H1 (cell line): ENCODE data around the gene PDE1A. TPM values are rescaled to one million over a fixed set of nuclear protein-coding genes. Genes with fewer than 3 reads are reported as not detected.

Experiments used
- CTCF ChIA-PET: fragments of 300-600 bp; sonication (Branson Sonifier 250); formaldehyde crosslinking; loops from one replicate; lab custom pipeline; 2021; ENCODE audit not compliant: partially characterized antibody; lab: Charles Lee
- POLR2A ChIA-PET: fragments of 300-600 bp; sonication (Branson Sonifier 250); formaldehyde crosslinking; loops from one replicate; lab custom pipeline; 2021; ENCODE audit warnings: inconsistent platforms; ENCODE audit not compliant: partially characterized antibody; lab: Charles Lee
- DNase-seq, 2 experiments: peaks; one replicate each; pipeline versions ENCODE4 v3.0.0 to v3.0.0-alpha.2; 2010 to 2022; ENCODE audit warnings: low spot score in 2 of 2, low read depth in 1 of 2, mixed read lengths in 1 of 2
- FAIRE-seq: peaks from 2 replicates; lab custom pipeline; 2011; peaks lifted over from hg19 to GRCh38; lab: Jason Lieb, UNC
- H2AFZ ChIP-seq: 2 replicates; pipeline ENCODE4 v1.8.1; 2012; ENCODE audit warnings: low read length, inconsistent platforms
- H2AK5ac ChIP-seq: 2 replicates; pipeline ENCODE4 v1.6.1; 2013; ENCODE audit warnings: low read depth, low read length
- H2BK120ac ChIP-seq: replicated peaks from 2 replicates; pipeline ENCODE3; 2013; ENCODE audit warnings: low read depth, low read length, inconsistent platforms
- H2BK12ac ChIP-seq: 2 replicates; pipeline ENCODE4 v1.6.1; 2013; ENCODE audit warnings: low read depth, low read length
- H2BK15ac ChIP-seq: 2 replicates; pipeline ENCODE4 v1.6.1; 2013; ENCODE audit warnings: low read length
- H2BK20ac ChIP-seq: 2 replicates; pipeline ENCODE4 v1.6.1; 2013; ENCODE audit warnings: low read length
- H2BK5ac ChIP-seq: 2 replicates; pipeline ENCODE4 v1.6.1; 2013; ENCODE audit warnings: low read depth, low read length
- H3K14ac ChIP-seq: 2 replicates; pipeline ENCODE4 v1.6.1; 2013; ENCODE audit warnings: inconsistent platforms; ENCODE audit not compliant: insufficient read length
- H3K18ac ChIP-seq: 2 replicates; pipeline ENCODE4 v1.6.1; 2013; ENCODE audit warnings: low read length; ENCODE audit errors: extremely low read depth
- H3K23ac ChIP-seq: 2 replicates; pipeline ENCODE4 v1.6.1; 2013; ENCODE audit warnings: inconsistent platforms; ENCODE audit not compliant: insufficient read length
- H3K23me2 ChIP-seq: 2 replicates; pipeline ENCODE4 v1.6.1; 2013; ENCODE audit warnings: low read depth, low read length
- H3K27ac ChIP-seq: 2 replicates; pipeline ENCODE4 v1.6.1; 2011; ENCODE audit warnings: low read depth, low read length, inconsistent platforms
- H3K27me3 ChIP-seq, 4 experiments: replicated peaks in 1 of 4; 1 replicate in 1 of 4; 2 replicates in 3 of 4; pipeline versions ENCODE4 v1.6.1 to v1.8.1; 2011 to 2013; ENCODE audit warnings: low read length in 3 of 4, mild to moderate bottlenecking in 3 of 4, inconsistent platforms in 2 of 4, mixed read lengths in 2 of 4, moderate library complexity in 1 of 4; ENCODE audit not compliant: control insufficient read depth in 3 of 4, insufficient read depth in 3 of 4; ENCODE audit errors: extremely low read depth in 1 of 4
- H3K36me3 ChIP-seq, 4 experiments: 2 replicates each; pipeline versions ENCODE4 v1.6.1 to v1.8.1; 2011 to 2013; ENCODE audit warnings: mild to moderate bottlenecking in 4 of 4, low read length in 3 of 4, moderate library complexity in 2 of 4, control low read depth in 1 of 4, inconsistent platforms in 1 of 4; ENCODE audit not compliant: insufficient read depth in 4 of 4, control insufficient read depth in 2 of 4
- H3K4ac ChIP-seq: replicated peaks from 2 replicates; pipeline ENCODE3; 2013; ENCODE audit warnings: low read length, low read depth, mixed read lengths, inconsistent platforms; ENCODE audit not compliant: insufficient read length
- H3K4me1 ChIP-seq, 4 experiments: replicated peaks in 1 of 4; 1 replicate in 1 of 4; 2 replicates in 3 of 4; pipeline versions ENCODE4 v1.6.1 to v1.8.1; 2011 to 2013; ENCODE audit warnings: low read length in 3 of 4, inconsistent platforms in 2 of 4, mixed read lengths in 1 of 4; ENCODE audit not compliant: insufficient read depth in 4 of 4, control insufficient read depth in 3 of 4
- H3K4me2 ChIP-seq, 2 experiments: 2 replicates each; pipeline versions ENCODE4 v1.6.1 to v1.8.1; 2011 to 2013; ENCODE audit warnings: low read depth in 2 of 2, low read length in 2 of 2, control low read depth in 1 of 2, inconsistent platforms in 1 of 2, mild to moderate bottlenecking in 1 of 2; ENCODE audit not compliant: insufficient read depth in 1 of 2
- H3K4me3 ChIP-seq, 4 experiments: fragments of 200-600, 300-600 bp in 1 of 4; sonication (generic), shearing (Covaris generic), sonication (Bioruptor Twin) in 1 of 4; 2 replicates each; pipeline versions ENCODE4 v1.5.1 to v1.8.1; 2011 to 2016; ENCODE audit warnings: low read length in 4 of 4, low read depth in 3 of 4, control low read depth in 2 of 4, inconsistent platforms in 2 of 4, mild to moderate bottlenecking in 2 of 4, mixed read lengths in 1 of 4, moderate library complexity in 1 of 4; ENCODE audit not compliant: insufficient read depth in 2 of 4; ENCODE audit errors: extremely low read depth in 1 of 4
- H3K56ac ChIP-seq: replicated peaks from 2 replicates; pipeline ENCODE3; 2013; ENCODE audit warnings: low read depth, mild to moderate bottlenecking, mixed read lengths, low read length, inconsistent platforms; ENCODE audit not compliant: insufficient read length
- H3K79me1 ChIP-seq: 2 replicates; pipeline ENCODE4 v1.6.1; 2013; ENCODE audit warnings: low read depth, low read length, control low read depth
- H3K79me2 ChIP-seq, 2 experiments: 2 replicates each; pipeline versions ENCODE4 v1.6.1 to v1.8.1; 2012 to 2013; ENCODE audit warnings: low read length in 2 of 2, mild to moderate bottlenecking in 2 of 2, inconsistent platforms in 1 of 2; ENCODE audit not compliant: insufficient read depth in 2 of 2, control insufficient read depth in 1 of 2
- H3K9ac ChIP-seq, 4 experiments: replicated peaks in 1 of 4; 1 replicate in 1 of 4; 2 replicates in 3 of 4; pipeline versions ENCODE4 v1.6.1 to v1.8.1; 2011 to 2013; ENCODE audit warnings: low read depth in 3 of 4, low read length in 3 of 4, control low read depth in 2 of 4, mild to moderate bottlenecking in 2 of 4, moderate library complexity in 2 of 4, inconsistent platforms in 1 of 4; ENCODE audit errors: extremely low read depth in 1 of 4
- H3K9me3 ChIP-seq, 2 experiments: 2 replicates each; pipeline versions ENCODE4 v1.6.1 to v1.8.1; 2012 to 2013; ENCODE audit warnings: mild to moderate bottlenecking in 2 of 2, moderate library complexity in 2 of 2, control low read depth in 1 of 2, inconsistent platforms in 1 of 2, low read depth in 1 of 2, low read length in 1 of 2, mixed read lengths in 1 of 2; ENCODE audit not compliant: insufficient read depth in 2 of 2
- H4K20me1 ChIP-seq, 2 experiments: replicated peaks in 1 of 2; 2 replicates each; pipeline versions ENCODE3 to v1.8.1; 2011 to 2013; ENCODE audit warnings: inconsistent platforms in 2 of 2, low read length in 2 of 2, mild to moderate bottlenecking in 1 of 2; ENCODE audit not compliant: insufficient read depth in 2 of 2, control insufficient read depth in 1 of 2
- H4K5ac ChIP-seq: 2 replicates; pipeline ENCODE4 v1.6.1; 2013; ENCODE audit warnings: low read length, low read depth, mixed read lengths, inconsistent platforms; ENCODE audit not compliant: insufficient read length
- H4K8ac ChIP-seq: 2 replicates; pipeline ENCODE4 v1.8.0; 2013; ENCODE audit warnings: mild to moderate bottlenecking, moderate library complexity, low read length, inconsistent platforms; ENCODE audit not compliant: insufficient read depth; ENCODE audit errors: extremely low read depth
- H4K91ac ChIP-seq: replicated peaks from 2 replicates; pipeline ENCODE3; 2013; ENCODE audit warnings: low read length, mixed read lengths, inconsistent platforms; ENCODE audit not compliant: insufficient read length
- BRCA1 ChIP-seq: IDR thresholded peaks from 2 replicates; pipeline ENCODE4 v1.6.1; 2012; ENCODE audit warnings: low read depth, low read length, improper control_type of control experiment
- EZH2 ChIP-seq: fragments of 200-600 bp; sonication (generic); IDR thresholded peaks from 2 replicates; pipeline ENCODE4 v1.7.1; 2012; ENCODE audit warnings: low read depth, mild to moderate bottlenecking, moderate library complexity, low read length, inconsistent platforms; ENCODE audit not compliant: severe bottlenecking
- ZNF274 ChIP-seq: IDR thresholded peaks from 2 replicates; pipeline ENCODE4 v1.7.0; 2012; ENCODE audit warnings: low read length, borderline replicate concordance; ENCODE audit errors: extremely low read depth
- WGBS, 2 experiments: shearing (Covaris generic) in 1 of 2; methylation state at CpG; one replicate each; pipeline versions ENCODE4 v1.1.6 to v1.1.7; 2013 to 2015; ENCODE audit warnings: low lambda C conversion rate in 2 of 2, mixed read lengths in 2 of 2, inconsistent platforms in 1 of 2, low coverage in 1 of 2, missing lambda C conversion rate in 1 of 2; ENCODE audit not compliant: insufficient replicate concordance in 2 of 2, insufficient coverage in 1 of 2, insufficient read length in 1 of 2; ENCODE audit errors: extremely low coverage in 1 of 2, missing lambda C conversion rate in 1 of 2; 5-methylcytosine and 5-hydroxymethylcytosine counted together
- polyA plus RNA-seq, 7 experiments: library from polyadenylated mRNA; depleted of rRNA in 3 of 7; stranded (reverse) in 5 of 7; unstranded in 2 of 7; fragments of >200 nt in 5 of 7; fragments of 200-250 nt in 2 of 7; gene quantifications; 1 replicate in 5 of 7; 2 replicates in 1 of 7; 4 replicates in 1 of 7; pipeline versions ENCODE4 v1.2.1 to v1.2.3, GENCODE V29; 2011 to 2013; ENCODE audit warnings: missing spikeins in 2 of 7, mixed read lengths in 2 of 7
- total RNA-seq: library from RNA; stranded (reverse); fragmentation: NEBNext Ultra II Directional; extraction: Animal tissue kit (Norgen Biotek cat#: 25700); gene quantifications from 2 replicates; pipeline ENCODE4 v1.2.1, GENCODE V29; 2021
- TF ChIP-seq, protein P1 (sequence below): IDR thresholded peaks from 2 replicates; pipeline ENCODE4 v1.6.1; 2011; ENCODE audit warnings: low read depth, mild to moderate bottlenecking, low read length; ENCODE audit not compliant: insufficient read depth
- TF ChIP-seq, protein P2 (sequence below), 3 experiments: IDR thresholded peaks; 1 replicate in 2 of 3; 2 replicates in 1 of 3; pipeline versions ENCODE4 v1.5.1 to v1.6.1; 2011; ENCODE audit warnings: low read length in 3 of 3, mild to moderate bottlenecking in 3 of 3, inconsistent platforms in 2 of 3, low read depth in 1 of 3, moderate library complexity in 1 of 3; ENCODE audit not compliant: insufficient read depth in 1 of 3; ENCODE audit errors: control extremely low read depth in 1 of 3

PDE1A gene
- total and polyA plus RNA-seq, 2 of the 8 experiments (the other 6 are each of a cell fraction or from before 2014, with no cell fraction given), result 0.34 TPM; not detected in 1

DNA sequence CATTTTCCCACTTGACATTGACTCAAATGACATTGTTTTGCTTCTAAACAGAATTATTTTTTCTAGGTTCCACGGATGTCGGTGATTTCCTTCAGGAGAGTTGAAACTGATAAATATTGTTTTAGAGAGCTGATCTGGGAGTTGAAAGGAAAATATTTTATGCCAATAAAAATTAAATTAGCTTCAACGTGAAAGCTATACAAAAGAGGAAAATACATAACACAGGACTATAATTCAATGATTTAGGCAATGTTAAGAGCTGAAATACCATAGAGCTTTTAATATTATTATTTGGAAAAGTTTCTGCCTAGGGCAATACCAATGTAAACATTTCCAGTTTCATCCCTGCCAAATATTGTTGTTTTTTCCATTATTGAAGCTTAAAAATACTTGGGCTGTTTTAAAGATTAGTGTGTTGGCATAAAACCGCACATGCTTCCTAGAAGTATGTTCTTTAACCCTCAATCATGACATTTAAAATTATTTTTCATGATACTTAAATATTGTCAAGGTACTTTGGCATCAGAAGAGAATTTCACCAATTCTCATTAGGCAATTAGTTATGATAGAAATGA is 18.6 kb upstream of the PDE1A start:
- no peaks in the 10 kb centered on the region for H3K79me2 ChIP-seq
- no peaks in the 10 kb centered on the region for H3K9me3 ChIP-seq
- H3K56ac ChIP-seq, result no peak overlapping the region
- no peak overlapping the region for H3K18ac ChIP-seq
- no peak overlapping the region for H3K27ac ChIP-seq
- H2BK120ac ChIP-seq, result no peak overlapping the region
- H3K4me3 ChIP-seq, result no peak overlapping the region
- no peaks in the 10 kb centered on the region for H3K79me1 ChIP-seq
- no peaks in the 10 kb centered on the region for H3K27me3 ChIP-seq
- FAIRE-seq, result no peak
- H3K14ac ChIP-seq, result no peak overlapping the region
- no peak overlapping the region for H2AFZ ChIP-seq
- H2AK5ac ChIP-seq, result no peak overlapping the region
- H4K91ac ChIP-seq, result no peak overlapping the region
- H2BK20ac ChIP-seq, result no peak overlapping the region
- no peaks in the 10 kb centered on the region for H3K36me3 ChIP-seq
- no peak overlapping the region for H2BK15ac ChIP-seq
- H3K9ac ChIP-seq, result no peak overlapping the region
- no peaks in the 10 kb centered on the region; the same call in 1 of the 2 replicates for H3K23me2 ChIP-seq
- H4K5ac ChIP-seq, result no peak overlapping the region
- no peak overlapping the region for H3K23ac ChIP-seq
- no peak for DNase-seq
- 92% methylated on average over 4 of the region's 4 CpGs; no CpG with 5 or more reads in 1 of the 2 experiments for WGBS, 2 experiments
- no peaks in the 10 kb centered on the region for H3K4me1 ChIP-seq
- no peaks in the 10 kb centered on the region for H4K20me1 ChIP-seq
- ChIA-PET CTCF (interaction anchor here (0.6 to 1.5 kb wide), 3 partner anchors 22 to 203 kb away, joined by 3 to 5 read pairs (median 3); no protein-coding TSS in a partner anchor), POLR2A (no interaction called here)
- no peak overlapping the region for H2BK12ac ChIP-seq
- H3K4me2 ChIP-seq, result no peak overlapping the region
- no peak overlapping the region for H3K4ac ChIP-seq
- no peak overlapping the region for H4K8ac ChIP-seq
- no peak overlapping the region for H2BK5ac ChIP-seq
- TF ChIP-seq, protein P1, sequence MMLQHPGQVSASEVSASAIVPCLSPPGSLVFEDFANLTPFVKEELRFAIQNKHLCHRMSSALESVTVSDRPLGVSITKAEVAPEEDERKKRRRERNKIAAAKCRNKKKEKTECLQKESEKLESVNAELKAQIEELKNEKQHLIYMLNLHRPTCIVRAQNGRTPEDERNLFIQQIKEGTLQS, result no peak
- TF ChIP-seq EZH2 (no peak), BRCA1 (no peak), ZNF274 (no peak)
- TF ChIP-seq, protein P2, sequence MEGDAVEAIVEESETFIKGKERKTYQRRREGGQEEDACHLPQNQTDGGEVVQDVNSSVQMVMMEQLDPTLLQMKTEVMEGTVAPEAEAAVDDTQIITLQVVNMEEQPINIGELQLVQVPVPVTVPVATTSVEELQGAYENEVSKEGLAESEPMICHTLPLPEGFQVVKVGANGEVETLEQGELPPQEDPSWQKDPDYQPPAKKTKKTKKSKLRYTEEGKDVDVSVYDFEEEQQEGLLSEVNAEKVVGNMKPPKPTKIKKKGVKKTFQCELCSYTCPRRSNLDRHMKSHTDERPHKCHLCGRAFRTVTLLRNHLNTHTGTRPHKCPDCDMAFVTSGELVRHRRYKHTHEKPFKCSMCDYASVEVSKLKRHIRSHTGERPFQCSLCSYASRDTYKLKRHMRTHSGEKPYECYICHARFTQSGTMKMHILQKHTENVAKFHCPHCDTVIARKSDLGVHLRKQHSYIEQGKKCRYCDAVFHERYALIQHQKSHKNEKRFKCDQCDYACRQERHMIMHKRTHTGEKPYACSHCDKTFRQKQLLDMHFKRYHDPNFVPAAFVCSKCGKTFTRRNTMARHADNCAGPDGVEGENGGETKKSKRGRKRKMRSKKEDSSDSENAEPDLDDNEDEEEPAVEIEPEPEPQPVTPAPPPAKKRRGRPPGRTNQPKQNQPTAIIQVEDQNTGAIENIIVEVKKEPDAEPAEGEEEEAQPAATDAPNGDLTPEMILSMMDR (IDR thresholded peaks at IDR 0.05; ENCODE audit: control extremely low read depth in 1 of 3, insufficient read depth in 1 of 3, low read depth in 1 of 3, low read length in 3 of 3), result no peak
